OCI-M2 (cell line): ENCODE results near the gene ADGRL1.
"Not testable (repeated sequence)": the region's sequence is repeated elsewhere in the genome, so short reads cannot be mapped to it uniquely, and the experiment has no call there.

Experiments
- DNase-seq: peaks from one replicate; lab custom pipeline; 2025; ENCODE audit not compliant: unreplicated experiment; lab: John Stamatoyannopoulos, UW

The ADGRL1 gene

GRCh38 chr19:14164082-14164481 lies 41.9 kb downstream of the ADGRL1 start:
- DNase-seq: no peak

- no peak for DNase-seq
Observed at GRCh38 chr19:14162871-14163297, 43.1 kb downstream of the ADGRL1 start.

- no peak for DNase-seq
Observed at GRCh38 chr19:14161305-14161704, 44.7 kb downstream of the ADGRL1 start.

- DNase-seq: no peak
Observed at GRCh38 chr19:14160017-14160703, 45.8 kb downstream of the ADGRL1 start.

GRCh38 chr19:14159059-14159458 lies 46.9 kb downstream of the ADGRL1 start:
- no peak for DNase-seq

- DNase-seq: no peak
Observed at GRCh38 chr19:14158276-14159023, 47.5 kb downstream of the ADGRL1 start.

- DNase-seq: no peak
Observed at GRCh38 chr19:14156971-14157717, 48.8 kb downstream of the ADGRL1 start.

- no peak for DNase-seq
Observed at GRCh38 chr19:14156122-14156521, 49.8 kb downstream of the ADGRL1 start.

- DNase-seq: no peak
Observed at GRCh38 chr19:14155371-14155770, 50.6 kb downstream of the ADGRL1 start.

GRCh38 chr19:14152713-14153112 lies 53.3 kb downstream of the ADGRL1 start:
- DNase-seq: no peak

GRCh38 chr19:14150770-14151661 lies 55.0 kb downstream of the ADGRL1 start:
- no peak for DNase-seq

- no peak for DNase-seq
Observed at GRCh38 chr19:14150041-14150769, 55.8 kb downstream of the ADGRL1 start.

- no peak for DNase-seq
Observed at GRCh38 chr19:14149509-14149994, 56.4 kb downstream of the ADGRL1 start.

GRCh38 chr19:14148751-14149410 lies 57.1 kb downstream of the ADGRL1 start:
- DNase-seq: no peak

GRCh38 chr19:14147797-14148605 lies 58.0 kb downstream of the ADGRL1 start:
- peak; percentile 60 for DNase-seq

- no peak for DNase-seq
Observed at GRCh38 chr19:14146789-14147216, 59.2 kb downstream of the ADGRL1 start.

- not testable (repeated sequence) for DNase-seq
Observed at GRCh38 chr19:14146169-14146568, 59.8 kb downstream of the ADGRL1 start.

- no peak for DNase-seq
Observed at GRCh38 chr19:14145381-14145780, 60.6 kb downstream of the ADGRL1 start.
